ENCODE measurements around the gene SCPEP1.

- TF ChIP-seq CTCF (IDR thresholded peaks at IDR 0.05) (no peak), POLR2A (IDR thresholded peaks at IDR 0.05) (no peak), EP300 (IDR thresholded peaks at IDR 0.05) (no peak)
These were observed 42.3 kb downstream of the SCPEP1 start for GRCh38 chr17:57020208-57020607.
